ENCODE data around the gene GJC2. TPM values are rescaled to one million over a fixed set of nuclear protein-coding genes. Genes with fewer than 3 reads are reported as not detected.
A peak's percentile ranks its signal among the peaks of the same experiment; 100 is the strongest.

GJC2 gene
- total and polyA plus RNA-seq, 4 donors, result 0.10 to 0.79 (median 0.25) TPM; not detected in 1

DNA sequence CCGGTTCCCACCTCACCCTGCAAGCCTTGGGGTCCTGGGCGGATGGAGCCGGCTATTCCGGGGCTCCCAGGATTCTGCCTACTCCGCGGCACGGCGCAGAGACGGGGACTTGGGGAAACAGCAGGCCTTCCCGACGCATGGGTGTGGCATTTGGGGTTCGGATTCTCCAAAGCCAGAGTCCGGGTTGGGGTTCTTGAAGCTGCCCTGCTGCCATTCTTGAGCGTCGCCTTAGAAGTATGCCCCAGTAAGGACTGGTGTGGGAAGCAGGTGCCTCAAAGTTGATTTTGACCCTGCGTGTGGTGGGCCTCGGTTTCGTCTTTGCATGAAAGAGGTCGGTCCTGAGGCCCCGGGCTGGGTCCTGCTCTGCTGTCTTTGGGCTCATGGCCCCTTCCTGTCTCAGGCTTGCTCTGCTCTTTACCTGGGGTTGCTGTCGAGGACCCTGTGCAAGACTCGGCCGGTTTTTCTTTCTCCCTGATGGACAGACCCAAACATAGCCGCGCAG lies 9.0 kb upstream of the GJC2 start:
- peaks cover 14 to 30% (median 23%) of the 10 kb centered on the region in 4 donors for H3K4me1 ChIP-seq (ENCODE audit: control insufficient read depth in 4 of 4, insufficient read depth in 4 of 4, low read length in 3 of 4)
- TF ChIP-seq REST (IDR thresholded peaks at IDR 0.05) (no peak), TAF1 (conservative IDR thresholded peaks at IDR 0.05) (no peak), JUND (IDR thresholded peaks at IDR 0.05) (no peak), SP1 (IDR thresholded peaks at IDR 0.05) (no peak), YY1 (IDR thresholded peaks at IDR 0.05) (no peak), HNF4A (conservative IDR thresholded peaks at IDR 0.05) (no peak), FOXA1 (IDR thresholded peaks at IDR 0.05) (no peak), RXRA (IDR thresholded peaks at IDR 0.05) (no peak), ATF3 (IDR thresholded peaks at IDR 0.05) (no peak), RAD21 (IDR thresholded peaks at IDR 0.05) (no peak), ZBTB33 (IDR thresholded peaks at IDR 0.05) (no peak), FOXA2 (IDR thresholded peaks at IDR 0.05) (no peak), EGR1 (IDR thresholded peaks at IDR 0.05; ENCODE audit: low read depth in 2 of 2) (no peak), GABPA (IDR thresholded peaks at IDR 0.05 in 1 of 2, conservative IDR thresholded peaks at IDR 0.05 in 1 of 2) (no peak)
- TF ChIP-seq, protein P1, sequence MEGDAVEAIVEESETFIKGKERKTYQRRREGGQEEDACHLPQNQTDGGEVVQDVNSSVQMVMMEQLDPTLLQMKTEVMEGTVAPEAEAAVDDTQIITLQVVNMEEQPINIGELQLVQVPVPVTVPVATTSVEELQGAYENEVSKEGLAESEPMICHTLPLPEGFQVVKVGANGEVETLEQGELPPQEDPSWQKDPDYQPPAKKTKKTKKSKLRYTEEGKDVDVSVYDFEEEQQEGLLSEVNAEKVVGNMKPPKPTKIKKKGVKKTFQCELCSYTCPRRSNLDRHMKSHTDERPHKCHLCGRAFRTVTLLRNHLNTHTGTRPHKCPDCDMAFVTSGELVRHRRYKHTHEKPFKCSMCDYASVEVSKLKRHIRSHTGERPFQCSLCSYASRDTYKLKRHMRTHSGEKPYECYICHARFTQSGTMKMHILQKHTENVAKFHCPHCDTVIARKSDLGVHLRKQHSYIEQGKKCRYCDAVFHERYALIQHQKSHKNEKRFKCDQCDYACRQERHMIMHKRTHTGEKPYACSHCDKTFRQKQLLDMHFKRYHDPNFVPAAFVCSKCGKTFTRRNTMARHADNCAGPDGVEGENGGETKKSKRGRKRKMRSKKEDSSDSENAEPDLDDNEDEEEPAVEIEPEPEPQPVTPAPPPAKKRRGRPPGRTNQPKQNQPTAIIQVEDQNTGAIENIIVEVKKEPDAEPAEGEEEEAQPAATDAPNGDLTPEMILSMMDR (IDR thresholded peaks at IDR 0.05; ENCODE audit: low read depth, low read length, missing input control), result no peak
- TF ChIP-seq, protein P2, sequence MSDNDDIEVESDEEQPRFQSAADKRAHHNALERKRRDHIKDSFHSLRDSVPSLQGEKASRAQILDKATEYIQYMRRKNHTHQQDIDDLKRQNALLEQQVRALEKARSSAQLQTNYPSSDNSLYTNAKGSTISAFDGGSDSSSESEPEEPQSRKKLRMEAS (IDR thresholded peaks at IDR 0.05), result no peak
- no peaks in the 10 kb centered on the region for H3K27me3 ChIP-seq (ENCODE audit: control insufficient read depth in 4 of 4, insufficient read depth in 4 of 4, low read length in 3 of 4)
- peak overlapping the region; percentile 57 to 79 for H3K9ac ChIP-seq (ENCODE audit: low read depth in 1 of 2, low read length in 2 of 2)
- no peaks in the 10 kb centered on the region for H3K9me3 ChIP-seq (ENCODE audit: control insufficient read depth in 4 of 4, low read length in 3 of 4)
- no peak for DNase-seq (ENCODE audit: low spot score)
- H3K36me3 ChIP-seq (ENCODE audit: control insufficient read depth in 4 of 4, insufficient read depth in 3 of 4, low read depth in 1 of 4, low read length in 3 of 4), result peaks cover 0 to 5% (median 2%) of the 10 kb centered on the region in 4 donors
- 4% methylated on average over 25 of the region's 25 CpGs for WGBS
- peak overlapping the region; percentile 97 for H3K27ac ChIP-seq (ENCODE audit: low read depth in 1 of 2, low read length in 2 of 2)
- peak overlapping the region; percentile 45 to 85 (median 85) for H3K4me3 ChIP-seq (ENCODE audit: low read depth in 1 of 3, low read length in 3 of 3)
